Measurements from ENCODE around the gene DNAH10. TPM values are rescaled to one million over a fixed set of nuclear protein-coding genes. Genes with fewer than 3 reads are reported as not detected.
A peak's percentile ranks its signal among the peaks of the same experiment; 100 is the strongest.

DNAH10 gene
- polyA plus RNA-seq, 2 of the 4 experiments (the other 2 are of a cell fraction), result 0.14 to 0.39 TPM

GRCh38 chr12:123713398-123713797 lies 48.7 kb upstream of the DNAH10 start:
- no peaks in the 10 kb centered on the region for H3K9me3 ChIP-seq
- no peak for FAIRE-seq
- peak overlapping the region; percentile 84; the same call in 2 of the 3 replicates for H3K4me3 ChIP-seq
- peak overlapping the region in 1 of 2 experiments; percentile 94; a peak in 2 of 6 replicates for H3K27ac ChIP-seq
- no peak for ATAC-seq
- POLR2A ChIA-PET, result no interaction called here
- CTCF ChIA-PET, result interaction anchor here (1.2 kb wide), 1 partner anchor 24 kb away, joined by 3 read pairs; no protein-coding TSS in a partner anchor
- no peak for DNase-seq (ENCODE audit: low read depth in 1 of 2, low spot score in 1 of 2)
- TF ChIP-seq CEBPB (IDR thresholded peaks at IDR 0.05) (no peak), HDAC2 (IDR thresholded peaks at IDR 0.05) (no peak), SMC3 (IDR thresholded peaks at IDR 0.05) (no peak), NFE2L2 (conservative IDR thresholded peaks at IDR 0.05; ENCODE audit: low read length) (no peak), CBX8 (IDR thresholded peaks at IDR 0.05) (no peak), KDM5A (IDR thresholded peaks at IDR 0.05) (no peak), PBX3 (IDR thresholded peaks at IDR 0.05) (no peak), GATA3 (IDR thresholded peaks at IDR 0.05; ENCODE audit: borderline replicate concordance) (no peak)
- 70% methylated on average over 6 of the region's 6 CpGs for WGBS (ENCODE audit: missing lambda C conversion rate)
- H3K4me2 ChIP-seq, result peak overlapping the region; percentile 93
- peaks cover 13% of the 10 kb centered on the region; the same call in 1 of the 3 replicates for H3K4me1 ChIP-seq

- TF ChIP-seq RCOR1 (IDR thresholded peaks at IDR 0.05; ENCODE audit: low read depth, low read length), result no peak
- DNase-seq (ENCODE audit: low read depth in 1 of 2, low spot score in 1 of 2), result no peak
- peak overlapping the region; percentile 93 for H3K4me2 ChIP-seq
- peaks cover 13% of the 10 kb centered on the region; the same call in 1 of the 3 replicates for H3K4me1 ChIP-seq
- no peak overlapping the region for H3K27ac ChIP-seq
- no peak overlapping the region for H3K4me3 ChIP-seq
- H3K9me3 ChIP-seq, result no peaks in the 10 kb centered on the region
- ChIA-PET CTCF (interaction anchor here (1.2 kb wide), 1 partner anchor 23 kb away, joined by 3 read pairs; no protein-coding TSS in a partner anchor), POLR2A (no interaction called here)
- ATAC-seq, result no peak
- no peak for FAIRE-seq
- WGBS (ENCODE audit: missing lambda C conversion rate), result 91% methylated on average over 10 of the region's 10 CpGs
Measured at GRCh38 chr12:123713823-123714585, 48.1 kb upstream of the DNAH10 start.

GRCh38 chr12:123715195-123715594 lies 46.9 kb upstream of the DNAH10 start:
- TF ChIP-seq ELK1 (IDR thresholded peaks at IDR 0.05; ENCODE audit: low read depth, low read length) (no peak), JUN (IDR thresholded peaks at IDR 0.05) (no peak), USF2 (IDR thresholded peaks at IDR 0.05) (no peak), NPAS2 (CRISPR knock-in tag; IDR thresholded peaks at IDR 0.05; ENCODE audit: borderline replicate concordance) (no peak), ZFP36 (IDR thresholded peaks at IDR 0.05; ENCODE audit: borderline replicate concordance, partially characterized antibody) (no peak), HMGXB4 (CRISPR knock-in tag; IDR thresholded peaks at IDR 0.05; ENCODE audit: borderline replicate concordance) (no peak)
- Histone ChIP-seq H3K4me3 (no peak overlapping the region), H3K9me3 (no peaks in the 10 kb centered on the region), H3K4me1 (peaks cover 13% of the 10 kb centered on the region; the same call in 1 of the 3 replicates), H3K4me2 (no peak overlapping the region), H3K27ac (no peak overlapping the region)
- 46% methylated on average over 2 of the region's 2 CpGs for WGBS (ENCODE audit: missing lambda C conversion rate)
- ChIA-PET CTCF (no interaction called here), POLR2A (no interaction called here)
- ATAC-seq (no peak), DNase-seq (ENCODE audit: low read depth in 1 of 2, low spot score in 1 of 2) (no peak), FAIRE-seq (no peak)
